ENCODE data around the gene GYPE.
"Not testable (repeated sequence)": the region's sequence is repeated elsewhere in the genome, so short reads cannot be mapped to it uniquely, and the experiment has no call there.

DNA sequence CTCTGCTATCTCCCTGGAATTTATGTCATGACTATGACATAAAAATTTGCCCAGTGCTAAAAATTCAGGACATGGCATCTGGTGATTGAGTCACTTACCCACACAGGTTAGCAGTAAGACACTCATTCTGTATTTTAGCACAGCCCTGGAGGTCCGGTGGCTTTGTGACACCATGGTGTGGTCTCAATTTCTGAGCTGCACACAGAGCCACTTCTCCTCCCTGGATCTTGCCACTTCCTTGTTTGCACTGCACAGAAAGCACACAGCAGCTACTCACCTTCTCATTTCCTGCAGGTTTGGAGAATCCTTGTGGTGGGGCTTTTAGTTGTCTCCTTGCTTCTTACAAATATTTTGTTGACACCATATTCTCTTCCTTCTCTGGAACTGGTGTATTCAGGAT is 44.8 kb upstream of the GYPE start:
- not testable (repeated sequence) for TF ChIP-seq CTCF (conservative IDR thresholded peaks at IDR 0.05 in 1 of 2, IDR thresholded peaks at IDR 0.05 in 1 of 2; ENCODE audit: extremely low read depth in 1 of 2, insufficient read depth in 1 of 2, low read depth in 1 of 2, low read length in 2 of 2); EZH2 (IDR thresholded peaks at IDR 0.05; ENCODE audit: borderline replicate concordance, low read length)

Data from mammary epithelial cell (primary cell).